ENCODE data around the gene OTUB1.

GRCh38 chr11:64026575-64027205, 40.5 kb downstream of the OTUB1 start:
- TF ChIP-seq ZNF830 (CRISPR knock-in tag; IDR thresholded peaks at IDR 0.05) (no peak), POLR2G (IDR thresholded peaks at IDR 0.05; ENCODE audit: low read depth, low read length) (no peak), NRF1 (conservative IDR thresholded peaks at IDR 0.05 in 1 of 2, IDR thresholded peaks at IDR 0.05 in 1 of 2) (no peak), GATA2 (CRISPR knock-in tag; IDR thresholded peaks at IDR 0.05) (no peak)
- TF ChIP-seq, protein P1, sequence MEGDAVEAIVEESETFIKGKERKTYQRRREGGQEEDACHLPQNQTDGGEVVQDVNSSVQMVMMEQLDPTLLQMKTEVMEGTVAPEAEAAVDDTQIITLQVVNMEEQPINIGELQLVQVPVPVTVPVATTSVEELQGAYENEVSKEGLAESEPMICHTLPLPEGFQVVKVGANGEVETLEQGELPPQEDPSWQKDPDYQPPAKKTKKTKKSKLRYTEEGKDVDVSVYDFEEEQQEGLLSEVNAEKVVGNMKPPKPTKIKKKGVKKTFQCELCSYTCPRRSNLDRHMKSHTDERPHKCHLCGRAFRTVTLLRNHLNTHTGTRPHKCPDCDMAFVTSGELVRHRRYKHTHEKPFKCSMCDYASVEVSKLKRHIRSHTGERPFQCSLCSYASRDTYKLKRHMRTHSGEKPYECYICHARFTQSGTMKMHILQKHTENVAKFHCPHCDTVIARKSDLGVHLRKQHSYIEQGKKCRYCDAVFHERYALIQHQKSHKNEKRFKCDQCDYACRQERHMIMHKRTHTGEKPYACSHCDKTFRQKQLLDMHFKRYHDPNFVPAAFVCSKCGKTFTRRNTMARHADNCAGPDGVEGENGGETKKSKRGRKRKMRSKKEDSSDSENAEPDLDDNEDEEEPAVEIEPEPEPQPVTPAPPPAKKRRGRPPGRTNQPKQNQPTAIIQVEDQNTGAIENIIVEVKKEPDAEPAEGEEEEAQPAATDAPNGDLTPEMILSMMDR (IDR thresholded peaks at IDR 0.05 in 2 of 3, conservative IDR thresholded peaks at IDR 0.05 in 1 of 3; ENCODE audit: insufficient read depth in 2 of 3, low read depth in 1 of 3, low read length in 3 of 3), result no peak
- TF ChIP-seq, protein P2, sequence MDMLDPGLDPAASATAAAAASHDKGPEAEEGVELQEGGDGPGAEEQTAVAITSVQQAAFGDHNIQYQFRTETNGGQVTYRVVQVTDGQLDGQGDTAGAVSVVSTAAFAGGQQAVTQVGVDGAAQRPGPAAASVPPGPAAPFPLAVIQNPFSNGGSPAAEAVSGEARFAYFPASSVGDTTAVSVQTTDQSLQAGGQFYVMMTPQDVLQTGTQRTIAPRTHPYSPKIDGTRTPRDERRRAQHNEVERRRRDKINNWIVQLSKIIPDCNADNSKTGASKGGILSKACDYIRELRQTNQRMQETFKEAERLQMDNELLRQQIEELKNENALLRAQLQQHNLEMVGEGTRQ (CRISPR knock-in tag; IDR thresholded peaks at IDR 0.05), result no peak

Data from K562 (cell line).